NCI-H524 (cell line): ENCODE measurements around the gene DIP2A.
"Not testable (repeated sequence)": the region's sequence is repeated elsewhere in the genome, so short reads cannot be mapped to it uniquely, and the experiment has no call there.

Experiments used
- DNase-seq, 2 experiments: peaks; one replicate each; lab custom pipeline; 2025; lab: John Stamatoyannopoulos, UW

The DIP2A gene

DNA sequence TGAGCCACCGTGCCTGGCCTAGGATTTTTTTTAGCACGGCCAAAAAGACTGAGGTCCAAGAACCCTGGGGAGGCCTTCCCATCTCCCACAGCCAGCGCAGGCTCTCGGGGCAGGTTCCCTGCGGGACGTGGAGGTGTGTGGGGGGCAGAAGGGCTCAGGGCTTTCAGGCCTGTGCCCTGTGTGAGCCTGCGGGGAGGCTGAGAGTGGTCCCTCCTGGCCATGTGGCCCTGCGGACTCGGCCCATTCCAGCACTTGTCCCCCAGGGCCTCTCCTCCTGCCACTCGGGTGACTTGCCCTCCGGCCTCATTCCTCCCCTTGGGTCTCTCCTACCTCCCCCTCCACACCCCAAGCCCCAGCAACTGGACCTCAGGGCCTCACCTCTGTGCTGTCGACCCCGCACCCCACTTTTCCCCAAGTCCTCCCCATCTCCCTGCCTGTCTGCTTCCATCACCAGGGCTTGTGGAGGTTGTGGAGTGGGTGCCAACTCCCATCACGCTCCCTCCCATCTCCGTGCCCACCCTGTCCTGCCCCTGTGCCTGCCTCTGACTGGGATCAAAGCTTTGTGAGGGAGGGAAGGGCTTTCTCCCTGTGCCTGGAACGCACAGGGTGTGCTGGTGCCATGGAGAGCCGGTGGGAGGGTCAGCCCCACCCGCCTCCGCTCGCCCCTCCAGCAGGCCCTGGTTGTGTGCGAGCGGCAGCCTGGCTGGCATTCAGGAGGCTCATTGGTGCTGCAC is 32.2 kb upstream of the DIP2A start:
- no peak for DNase-seq

DNA sequence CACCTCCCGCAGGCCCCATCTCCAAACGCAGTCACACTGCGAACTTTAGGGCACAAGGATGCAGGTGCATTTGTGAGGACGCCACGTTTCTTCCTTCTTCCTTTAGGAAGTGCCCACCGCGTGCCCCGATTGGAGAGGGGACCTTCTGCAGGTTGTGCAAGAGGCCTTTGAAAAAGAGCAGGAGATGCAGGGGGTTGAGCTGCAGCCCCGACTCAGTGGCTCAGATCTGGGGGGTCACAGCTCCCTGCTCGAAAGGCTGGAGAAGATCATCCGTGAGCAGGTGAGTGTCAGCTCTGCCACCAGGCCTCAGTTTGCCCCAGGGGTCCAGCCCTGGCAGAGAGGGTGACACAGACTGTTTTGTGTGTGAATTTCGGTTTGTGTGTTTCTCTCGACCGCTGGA is 31.2 kb upstream of the DIP2A start:
- DNase-seq = no peak

DNA sequence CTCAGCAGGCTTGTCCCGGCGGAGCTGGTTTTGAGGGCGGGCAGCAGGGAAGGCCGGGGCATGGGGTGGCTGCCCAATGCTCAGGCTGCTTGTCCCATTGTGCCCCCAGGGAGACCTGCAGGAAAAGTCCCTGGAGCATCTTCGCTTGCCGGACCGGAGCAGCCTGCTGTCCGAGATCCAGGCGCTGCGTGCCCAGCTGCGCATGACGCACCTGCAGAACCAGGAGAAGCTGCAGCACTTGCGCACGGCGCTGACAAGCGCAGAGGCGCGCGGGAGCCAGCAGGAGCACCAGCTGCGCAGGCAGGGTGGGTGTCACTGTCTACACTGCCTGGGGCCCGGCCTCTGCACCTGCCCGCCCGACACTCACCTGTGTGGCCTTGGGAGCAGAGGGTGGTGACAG is 30.4 kb upstream of the DIP2A start:
- DNase-seq = no peak

DNA sequence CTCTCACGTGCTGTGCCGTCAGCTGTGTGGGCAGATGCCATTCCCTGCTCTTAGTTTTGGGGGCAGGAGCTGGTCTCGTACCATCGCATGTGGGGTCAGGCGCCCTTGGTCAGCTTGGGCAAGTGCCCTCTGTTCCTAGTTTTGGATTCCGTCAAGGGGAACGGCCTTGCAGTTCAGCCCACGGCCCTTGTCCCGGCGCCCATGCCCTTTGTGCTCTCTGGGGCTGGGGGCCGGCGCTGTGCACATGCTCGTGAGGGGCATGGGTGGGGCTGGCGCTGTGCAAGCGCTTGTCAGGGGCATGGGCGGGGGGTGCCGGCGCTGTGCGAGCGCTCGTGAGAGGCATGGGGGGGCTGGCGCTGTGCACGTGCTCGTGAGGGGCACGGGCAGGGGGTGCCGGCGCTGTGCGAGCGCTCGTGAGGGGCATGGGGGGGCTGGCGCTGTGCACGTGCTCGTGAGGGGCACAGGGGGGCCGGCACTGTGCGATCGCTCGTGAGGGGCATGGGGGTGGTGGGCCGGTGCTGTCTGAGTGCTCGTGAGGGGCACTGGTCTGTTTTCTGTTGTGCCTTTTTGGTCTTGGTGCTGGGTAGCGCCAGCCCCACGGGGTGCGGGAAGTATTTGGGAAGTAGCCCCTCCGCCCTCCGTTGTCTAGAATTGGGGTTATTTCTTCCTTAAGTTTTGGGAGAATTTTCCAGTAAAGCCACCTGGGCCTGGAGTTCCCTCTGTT is 29.5 kb upstream of the DIP2A start:
- no peak for DNase-seq

DNA sequence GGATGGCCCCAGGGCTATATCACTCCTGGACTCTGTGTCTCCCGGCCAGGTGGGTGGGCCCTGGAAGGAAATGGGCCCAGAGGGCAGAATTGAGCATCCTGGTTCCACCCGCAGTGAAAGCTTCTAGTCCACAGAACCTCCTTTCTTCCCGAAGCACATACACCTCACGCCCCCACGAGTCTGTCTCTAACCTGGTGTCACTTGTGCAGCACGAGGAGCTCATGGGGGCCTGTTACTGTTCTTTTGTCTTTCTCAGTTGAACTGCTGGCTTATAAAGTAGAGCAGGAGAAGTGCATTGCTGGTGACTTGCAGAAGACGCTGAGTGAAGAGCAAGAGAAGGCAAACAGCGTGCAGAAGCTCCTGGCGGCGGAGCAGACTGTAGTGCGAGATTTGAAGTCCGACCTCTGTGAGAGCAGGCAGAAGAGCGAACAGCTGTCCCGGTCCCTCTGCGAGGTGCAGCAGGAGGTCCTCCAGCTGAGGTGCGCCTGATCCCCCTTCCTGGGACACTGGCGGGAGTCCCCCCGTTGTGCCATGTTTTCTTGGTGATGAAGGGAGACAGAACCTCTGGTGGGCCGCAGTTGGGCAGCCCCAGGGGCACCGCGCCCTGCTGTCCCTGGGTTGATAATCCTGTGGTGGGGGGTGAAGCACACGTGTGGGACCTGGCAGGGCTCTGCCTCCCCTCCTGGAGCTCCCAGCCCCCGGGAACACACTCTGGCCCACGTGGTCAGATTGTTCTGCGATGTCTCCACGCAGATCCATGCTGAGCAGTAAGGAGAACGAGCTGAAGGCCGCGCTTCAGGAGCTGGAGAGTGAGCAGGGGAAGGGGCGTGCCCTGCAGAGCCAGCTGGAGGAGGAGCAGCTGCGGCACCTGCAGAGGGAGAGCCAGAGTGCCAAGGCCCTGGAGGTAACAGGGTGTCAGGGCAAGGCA is 28.7 kb upstream of the DIP2A start:
- no peak for DNase-seq

DNA sequence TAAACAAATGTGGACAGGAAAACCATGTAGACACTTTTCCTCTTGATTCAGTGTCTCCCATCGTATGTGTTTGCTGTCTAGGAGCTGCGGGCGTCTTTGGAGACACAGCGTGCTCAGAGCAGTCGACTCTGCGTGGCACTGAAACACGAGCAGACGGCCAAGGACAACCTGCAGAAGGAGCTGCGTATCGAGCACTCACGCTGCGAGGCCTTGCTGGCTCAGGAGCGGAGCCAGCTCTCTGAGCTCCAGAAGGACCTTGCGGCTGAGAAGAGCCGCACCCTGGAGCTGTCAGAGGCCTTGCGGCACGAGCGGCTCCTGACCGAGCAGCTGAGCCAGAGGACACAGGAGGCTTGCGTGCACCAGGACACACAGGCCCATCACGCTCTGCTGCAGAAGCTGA is 27.2 kb upstream of the DIP2A start:
- DNase-seq = no peak

DNA sequence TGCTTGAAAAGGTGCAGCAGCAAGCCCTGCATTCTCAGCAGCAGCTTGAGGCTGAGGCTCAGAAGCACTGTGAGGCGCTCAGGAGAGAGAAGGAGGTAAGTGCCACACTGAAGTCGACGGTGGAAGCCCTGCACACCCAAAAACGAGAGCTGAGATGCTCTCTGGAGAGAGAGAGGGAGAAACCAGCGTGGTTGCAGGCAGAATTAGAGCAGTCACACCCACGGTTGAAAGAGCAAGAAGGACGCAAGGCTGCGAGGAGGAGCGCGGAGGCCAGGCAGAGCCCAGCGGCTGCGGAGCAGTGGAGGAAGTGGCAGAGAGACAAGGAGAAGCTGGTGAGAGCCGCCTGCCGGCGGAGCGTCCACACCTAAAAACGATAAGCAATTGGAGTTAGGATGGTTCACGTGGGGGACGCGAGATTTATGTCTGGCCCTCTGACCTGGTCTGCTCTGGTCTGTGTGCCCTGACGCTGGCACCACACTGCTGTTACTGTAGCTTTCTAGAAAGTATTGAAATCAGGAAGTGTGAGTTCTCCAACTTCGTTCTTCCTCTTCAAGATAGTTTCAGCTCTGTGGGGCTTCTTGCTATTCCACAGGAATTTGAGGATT is 26.7 kb upstream of the DIP2A start:
- DNase-seq = no peak

DNA sequence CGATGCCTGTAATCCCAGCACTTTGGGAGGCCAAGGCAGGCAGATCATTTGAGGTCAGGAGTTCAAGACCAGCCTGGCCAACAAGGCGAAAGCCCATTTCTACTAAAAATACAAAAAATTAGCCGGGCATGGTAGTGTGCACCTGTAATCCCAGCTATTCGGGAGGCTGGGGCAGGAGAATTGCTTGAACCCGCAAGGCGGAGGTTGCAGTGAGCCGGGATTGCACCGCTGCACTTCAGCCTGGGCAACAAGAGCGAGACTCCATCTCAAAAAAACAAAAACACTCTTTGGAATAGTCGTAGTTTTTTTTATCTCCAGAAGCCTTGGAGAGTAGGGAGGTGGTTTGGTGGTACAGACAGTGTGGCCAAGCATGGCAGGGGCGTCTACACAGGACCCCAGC is 25.6 kb upstream of the DIP2A start:
- DNase-seq = not testable (repeated sequence)

DNA sequence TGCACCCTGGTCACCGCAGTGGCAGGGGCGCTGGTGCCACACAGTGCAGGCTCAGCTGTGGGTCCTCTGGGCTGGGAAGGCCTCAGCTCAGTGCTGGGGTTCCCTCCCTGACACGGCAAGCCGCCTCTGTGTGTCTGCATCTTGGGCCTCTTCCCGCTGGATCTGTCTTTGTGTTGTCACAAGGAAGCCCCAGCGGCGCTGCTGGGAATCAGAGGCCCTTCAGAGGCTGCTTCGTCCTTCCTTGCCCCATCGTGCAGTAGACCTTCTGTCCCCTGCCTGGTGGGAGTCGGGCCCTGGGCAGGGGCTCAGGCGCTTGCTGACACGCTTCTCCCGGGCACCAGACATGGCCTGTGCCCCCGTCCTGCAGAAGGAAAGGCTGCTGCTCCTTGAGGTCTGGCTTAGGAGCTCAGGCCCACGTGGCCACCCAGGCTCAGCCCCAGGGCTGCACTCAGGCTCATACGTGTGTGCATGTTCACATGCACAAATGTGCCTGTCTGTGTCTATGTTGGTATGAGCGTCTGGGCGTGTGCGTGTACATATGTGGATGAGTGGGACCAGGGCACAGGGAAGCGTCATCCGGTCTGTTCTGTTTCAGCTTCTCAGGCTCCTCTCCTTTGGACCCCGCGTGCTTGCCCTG is 24.3 kb upstream of the DIP2A start:
- no peak for DNase-seq

DNA sequence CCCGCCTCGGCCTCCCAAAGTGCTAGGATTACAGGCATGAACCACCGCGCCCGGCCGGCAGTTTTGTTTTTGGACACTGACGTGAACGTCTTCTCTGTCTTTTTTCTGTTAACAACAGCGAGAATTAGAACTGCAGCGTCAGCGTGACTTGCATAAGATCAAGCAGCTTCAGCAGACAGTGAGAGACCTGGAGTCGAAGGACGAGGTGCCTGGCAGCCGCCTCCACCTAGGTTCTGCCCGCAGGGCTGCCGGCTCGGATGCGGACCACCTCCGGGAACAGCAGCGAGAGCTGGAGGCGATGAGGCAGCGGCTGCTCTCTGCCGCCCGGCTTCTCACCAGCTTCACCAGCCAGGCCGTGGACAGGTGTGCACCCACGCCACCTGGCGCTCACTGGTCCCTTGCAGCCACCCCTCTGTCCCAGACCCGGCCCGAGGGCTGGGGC is 22.9 kb upstream of the DIP2A start:
- no peak for DNase-seq

DNA sequence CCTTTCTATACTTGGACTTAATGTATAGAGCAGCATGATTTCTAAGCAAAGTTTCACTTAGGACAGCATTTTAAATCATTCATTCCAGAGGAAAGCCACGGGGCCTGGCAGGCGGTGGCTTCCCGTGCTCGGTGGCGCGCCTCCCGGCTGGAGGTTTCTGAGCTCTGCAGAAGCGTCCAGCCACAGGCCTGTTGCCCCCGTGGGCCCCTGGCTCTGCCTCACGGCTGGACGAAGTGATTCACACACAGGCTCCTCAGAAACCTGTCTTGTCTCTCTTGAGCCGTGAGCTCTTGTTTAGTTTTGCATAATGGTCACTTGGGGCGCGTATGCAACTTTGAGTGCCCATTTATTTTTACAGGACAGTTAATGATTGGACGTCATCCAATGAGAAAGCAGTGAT is 22.1 kb upstream of the DIP2A start:
- DNase-seq = no peak

DNA sequence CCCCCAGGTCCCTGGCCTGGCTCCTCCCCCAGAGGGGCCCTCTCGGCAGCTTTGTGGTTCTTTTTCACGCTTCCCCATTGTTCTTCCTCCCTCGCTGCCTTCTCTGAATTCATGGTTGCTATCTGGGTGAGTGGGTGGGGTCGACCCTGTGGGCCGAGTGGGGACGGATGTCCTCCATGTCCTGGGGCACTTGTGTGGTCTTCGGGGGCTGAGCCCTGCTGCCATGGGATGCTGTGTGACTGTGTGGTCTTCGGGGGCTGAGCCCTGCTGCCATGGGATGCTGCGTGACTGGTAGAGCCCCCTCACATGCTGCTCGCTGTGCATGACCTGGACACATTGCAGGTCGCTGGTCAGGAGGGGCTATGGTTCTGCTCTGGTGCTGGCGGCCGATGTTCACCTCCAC is 21.6 kb upstream of the DIP2A start:
- DNase-seq = no peak

DNA sequence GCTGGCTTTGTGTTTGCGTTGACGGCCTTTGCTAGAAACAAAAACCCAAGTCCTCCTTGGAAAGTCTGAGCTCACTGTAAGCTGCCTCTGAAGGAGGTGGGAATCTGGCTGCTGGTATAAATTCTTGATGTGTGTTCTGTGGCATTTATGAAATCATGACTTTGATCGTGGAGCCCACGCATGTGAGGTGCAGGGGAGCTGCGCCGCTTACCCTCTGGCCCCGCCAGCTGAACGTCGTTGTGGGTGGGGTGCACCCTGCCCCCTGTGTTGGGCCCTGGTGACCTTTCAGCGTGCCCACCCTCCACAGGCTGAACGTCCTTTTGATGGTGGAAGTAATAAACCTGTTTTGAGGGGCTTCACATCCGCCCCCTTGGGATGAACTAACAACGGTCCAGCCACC is 21.2 kb upstream of the DIP2A start:
- no peak for DNase-seq

DNA sequence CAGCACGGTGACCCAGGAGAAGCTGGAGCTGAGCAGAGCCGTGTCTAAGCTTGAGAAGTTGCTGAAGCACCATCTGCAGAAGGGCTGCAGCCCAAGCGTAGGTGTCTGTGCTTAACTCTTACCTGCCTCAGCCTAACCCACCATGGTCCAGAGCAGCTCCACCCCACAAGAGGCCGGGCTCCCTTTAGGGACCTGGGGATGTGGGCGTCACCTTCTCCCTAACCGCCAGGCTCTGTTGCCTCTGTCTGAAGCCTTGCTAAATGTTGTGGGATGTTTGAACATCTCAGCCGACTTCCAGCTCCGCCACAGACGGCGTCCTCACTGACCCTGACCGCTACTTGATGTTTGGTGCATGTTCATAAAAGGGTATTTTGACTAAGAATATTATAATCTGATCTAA is 20.4 kb upstream of the DIP2A start:
- DNase-seq = no peak

DNA sequence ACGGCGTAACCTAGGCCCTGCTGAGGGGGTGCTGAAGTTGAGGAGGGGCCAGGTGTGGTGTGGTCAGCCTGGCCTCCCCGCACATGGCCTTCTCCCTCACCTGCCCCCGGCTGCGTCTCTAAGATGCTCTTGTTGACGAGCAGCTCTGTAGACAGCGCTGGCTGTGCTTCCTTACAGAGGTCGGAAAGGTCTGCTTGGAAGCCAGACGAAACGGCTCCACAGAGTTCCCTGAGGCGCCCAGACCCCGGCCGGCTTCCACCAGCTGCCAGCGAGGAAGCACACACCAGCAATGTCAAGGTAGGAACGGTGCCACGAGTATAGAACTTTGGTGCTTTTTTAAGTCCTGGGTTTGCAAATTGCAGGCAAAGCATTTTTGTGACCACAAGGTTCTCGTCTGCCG is 18.8 kb upstream of the DIP2A start:
- DNase-seq = no peak

DNA sequence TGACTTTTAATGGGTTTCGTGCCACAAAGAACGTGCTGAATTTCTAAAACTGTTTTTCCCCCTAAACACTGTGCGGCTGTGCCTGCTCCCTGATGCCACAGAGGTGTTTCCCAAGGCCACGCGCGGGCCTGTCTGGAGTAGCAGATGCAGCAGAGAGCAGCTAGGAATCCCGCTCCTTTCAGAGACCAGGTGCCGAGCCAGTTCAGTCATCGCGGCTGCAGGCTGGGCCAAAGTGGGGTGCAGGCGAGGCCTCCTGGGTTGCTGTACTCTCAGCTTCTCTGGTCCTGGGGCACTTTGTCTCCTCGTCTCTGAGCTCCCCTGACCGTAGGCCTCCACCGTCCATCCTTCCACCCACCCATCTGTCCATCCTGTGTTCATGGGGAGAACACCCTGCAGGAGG is 17.4 kb upstream of the DIP2A start:
- DNase-seq = no peak

DNA sequence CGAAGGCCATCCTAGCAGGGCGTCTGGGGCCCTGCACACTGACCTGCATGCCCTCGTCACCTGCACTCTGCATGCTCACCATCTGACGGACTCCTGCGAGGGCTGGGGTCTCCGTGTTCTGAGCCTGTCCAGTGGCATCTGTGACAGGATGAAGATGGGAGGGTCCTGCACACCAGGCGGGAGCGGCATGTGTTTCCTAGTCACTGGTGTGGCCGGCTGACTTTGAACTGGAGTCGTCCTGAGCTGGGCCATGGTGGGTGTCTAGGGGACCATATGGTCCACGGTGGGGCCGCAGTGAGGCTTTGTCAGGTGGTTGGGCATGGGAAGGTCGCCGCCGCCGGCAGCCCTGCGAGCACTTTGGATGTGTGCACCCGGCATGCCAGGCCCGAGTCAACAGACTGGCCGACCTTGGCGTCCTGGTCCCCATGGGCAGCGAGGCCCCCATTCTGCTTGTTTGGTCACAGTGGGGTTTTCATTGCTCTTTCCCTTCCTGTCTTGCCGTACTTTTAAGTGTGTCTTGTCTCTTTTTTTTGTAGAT is 16.7 kb upstream of the DIP2A start:
- no peak for DNase-seq

DNA sequence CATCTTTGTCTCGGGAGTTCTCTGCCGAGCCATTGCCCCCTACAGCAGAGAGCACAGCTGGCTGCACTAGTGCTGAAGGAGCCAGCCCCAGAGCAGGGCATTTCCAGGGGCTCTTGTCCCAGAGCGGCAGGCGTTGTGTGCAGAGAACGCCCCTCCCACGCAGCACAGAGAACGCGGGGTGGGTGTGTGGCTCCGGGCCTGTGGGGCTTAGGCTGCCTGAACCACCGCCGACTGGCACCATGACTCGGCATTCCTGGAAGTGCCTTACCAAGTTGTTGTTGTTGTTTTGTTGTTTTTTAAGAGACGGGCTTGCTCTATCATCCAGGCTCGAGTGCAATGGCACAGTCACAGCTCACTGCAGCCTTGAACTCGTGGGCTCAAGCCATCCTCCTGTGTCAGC is 15.8 kb upstream of the DIP2A start:
- no peak for DNase-seq

DNA sequence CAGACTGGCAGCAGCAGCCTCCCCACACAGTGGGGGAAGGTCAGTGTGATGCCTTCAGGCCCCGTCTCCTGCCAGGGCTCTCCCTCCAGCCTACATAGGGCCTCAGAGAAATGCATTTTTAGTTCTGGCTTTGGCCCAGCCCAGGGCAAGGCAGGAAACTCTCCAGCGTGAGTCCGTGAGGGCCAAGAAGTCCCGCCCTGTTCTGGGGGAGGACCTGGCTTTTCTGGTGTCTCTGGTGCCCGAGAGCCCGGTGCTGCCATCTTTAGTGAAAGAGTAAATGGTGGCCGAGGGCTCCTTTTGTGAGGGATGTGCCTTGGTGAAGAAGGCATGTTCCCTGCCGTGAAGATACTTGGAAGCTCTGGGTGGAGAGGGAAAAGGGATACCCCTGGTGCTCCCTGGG is 14.8 kb upstream of the DIP2A start:
- DNase-seq = no peak

DNA sequence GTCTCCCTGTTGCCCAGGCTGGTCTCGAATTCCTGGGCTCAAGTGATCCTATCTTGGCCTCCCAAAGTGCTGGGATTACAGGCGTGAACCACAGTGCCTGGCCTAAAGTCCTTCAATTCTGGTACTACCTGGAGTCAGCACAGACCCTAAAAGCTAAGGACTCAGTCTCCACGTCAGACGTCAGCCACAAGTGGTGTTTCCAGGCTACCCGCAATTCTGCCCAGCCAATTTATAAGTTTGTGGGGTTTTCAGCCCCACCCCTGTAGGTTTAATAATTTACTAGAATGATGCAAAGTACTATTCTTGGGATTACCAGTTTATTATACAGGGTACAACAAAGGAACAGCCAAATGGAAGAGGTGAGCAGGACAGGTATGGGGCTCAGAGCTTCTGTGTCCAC is 10.6 kb upstream of the DIP2A start:
- DNase-seq = no peak

DNA sequence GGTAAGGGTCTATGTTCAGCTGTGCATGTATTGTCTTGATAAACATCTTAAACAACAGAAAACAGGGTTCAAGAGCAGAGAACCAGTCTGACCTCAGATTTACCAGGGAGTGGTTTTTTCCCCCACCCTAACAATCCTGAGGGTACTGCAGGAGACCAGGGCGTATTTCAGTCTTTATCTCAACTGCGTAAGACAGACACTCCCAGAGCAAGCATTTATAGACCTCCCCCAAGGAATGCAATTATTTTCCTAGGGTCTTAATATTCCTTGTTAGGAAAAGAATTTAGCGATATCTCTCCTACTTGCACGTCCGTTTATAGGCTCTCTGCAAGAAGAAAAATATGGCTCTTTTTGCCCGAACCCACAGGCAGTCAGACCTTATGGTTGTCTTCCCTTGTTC is 9.8 kb upstream of the DIP2A start:
- DNase-seq = not testable (repeated sequence)

DNA sequence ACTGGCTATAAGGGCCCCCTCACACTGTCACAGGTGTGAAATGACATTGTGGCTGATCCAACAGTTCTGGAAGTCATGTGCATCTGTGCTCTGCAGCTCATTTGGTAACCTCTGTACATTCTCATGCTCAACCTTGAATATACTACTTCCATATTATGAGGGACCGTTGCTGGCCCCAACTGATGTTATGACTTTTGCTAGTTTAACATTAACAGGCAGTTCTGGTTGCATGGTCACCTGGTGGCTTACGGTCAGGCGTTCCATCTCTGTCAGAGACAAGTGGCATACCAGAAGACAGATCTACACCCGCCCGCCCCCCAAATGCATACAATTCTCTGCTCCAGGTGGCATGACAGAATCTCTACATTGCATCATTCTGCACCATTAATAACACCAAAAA is 6.0 kb upstream of the DIP2A start:
- no peak for DNase-seq
